Heart right ventricle (tissue), 16 donors: Measurements from ENCODE around the gene SASH3. TPM values are rescaled to one million over a fixed set of nuclear protein-coding genes. Genes with fewer than 3 reads are reported as not detected.

Experiments used
- ATAC-seq, 8 donors: fragments of 200-7000 bp; cut with Tn5 transposase; one replicate each; pipeline ENCODE4 v1.9.1; 2020; ENCODE audit warnings: mild to moderate bottlenecking in 8 of 8, moderate library complexity in 8 of 8, moderate number of reproducible peaks in 1 of 8
- DNase-seq, 2 donors: peaks; one replicate each; pipeline ENCODE4 v3.0.0-alpha.2; 2020
- H3K27ac ChIP-seq, 10 donors: fragments of 200-600 bp; sonication (generic) in 2 of 10; one replicate each; pipeline versions ENCODE4 v1.5.0 to v1.8.0; 2020 to 2022; ENCODE audit warnings: mild to moderate bottlenecking in 3 of 10
- H3K27me3 ChIP-seq, 7 donors: fragments of 200-600 bp; one replicate each; pipeline ENCODE4 v1.8.0; 2021 to 2022; ENCODE audit warnings: mild to moderate bottlenecking in 2 of 7
- H3K36me3 ChIP-seq, 9 donors: fragments of 200-600 bp; sonication (generic) in 1 of 9; one replicate each; pipeline versions ENCODE4 v1.5.0 to v1.8.0; 2020 to 2022; ENCODE audit warnings: mild to moderate bottlenecking in 2 of 9
- H3K4me1 ChIP-seq, 9 donors: fragments of 200-600 bp; sonication (generic) in 1 of 9; one replicate each; pipeline versions ENCODE4 v1.5.0 to v1.8.0; 2020 to 2022; ENCODE audit warnings: mild to moderate bottlenecking in 4 of 9
- H3K4me3 ChIP-seq, 10 donors: fragments of 200-600 bp; sonication (generic) in 2 of 10; one replicate each; pipeline versions ENCODE4 v1.5.0 to v1.8.0; 2020 to 2022; ENCODE audit warnings: mild to moderate bottlenecking in 7 of 10, moderate library complexity in 2 of 10
- H3K9me3 ChIP-seq, 11 donors: fragments of 200-600 bp in 10 of 11; sonication (generic) in 2 of 11; one replicate each; pipeline versions ENCODE4 v1.5.0 to v1.8.0; 2013 to 2022; ENCODE audit warnings: mild to moderate bottlenecking in 2 of 11, control low read depth in 1 of 11, moderate library complexity in 1 of 11
- CTCF ChIP-seq, 9 donors: fragments of 200-600 bp; sonication (generic) in 2 of 9; IDR thresholded peaks; one replicate each; pipeline versions ENCODE4 v1.5.0 to v1.8.0; 2021 to 2022; ENCODE audit warnings: antibody characterized with exemption in 9 of 9, mild to moderate bottlenecking in 5 of 9, moderate library complexity in 1 of 9
- WGBS, 2 donors: extraction: QIAGEN DNeasy Blood & Tissue Kit; methylation state at CpG; one replicate each; pipeline ENCODE4 v1.1.7; 2013; ENCODE audit warnings: inconsistent platforms in 1 of 2; 5-methylcytosine and 5-hydroxymethylcytosine counted together
- intact Hi-C, 10 donors: fragments of 100-400 bp; cut with DNase I; formaldehyde crosslinking; loops; one replicate each; pipeline versions ENCODE4 v1.11.1 to v1.14.2; 2022
- polyA plus RNA-seq, 2 donors: library from polyadenylated mRNA; stranded (reverse); fragments of 200-250 nt; gene quantifications; one replicate each; pipeline ENCODE4 v1.2.3, GENCODE V29; 2013
- total RNA-seq, 10 donors: library from RNA; stranded (reverse); fragmentation: NEBNext Ultra II Directional in 3 of 10; extraction: Animal tissue kit (Norgen Biotek cat#: 25700) in 3 of 10; gene quantifications; one replicate each; pipeline versions ENCODE4 v1.2.1 to v1.2.4, GENCODE V29; 2021 to 2023
- donor health status: Arrhythmogenic right ventricular cardiomyopathy.
- donor health status: ischemic (EF 13 %, LVEDD 7.1; RV severe dilation, severe dysfunction).
- donor health status: healthy with polysubstance abuse.
- donor health status: DM: no; HTN: yes; CAD: no.
- donor health status: DM: no; HTN: no; CAD: no.
- donor health status: ischemic (EF 25% LVEDD 6.9; RV normal size, moderate dysfunction).
- donor health status: ischemic (EF 25% LVEDD 5.7; RV mildly dilated, moderate dysfunction).
- donor health status: healthy.
- donor health status: DM: yes; HTN: yes; CAD: no.
- donor health status: Ischemic cardiomyopathy.
- donor health status: ischemic (EF 35%, LVEDD 5.7; RV mildly dilated, moderate dysfunction).
- donor health status: nonischemic (EF 11% LVEDD 7.7; RV severe dilation, severe dysfunction).
- donor health status: DM: yes; HTN: yes; CAD: no.
- donor health status: PGD.
- donor health status: ischemic (EF 29% LVEDD 5.4; RV normal size, mild dysfunction).
- donor health status: nonischemic (EF 23%, LVEDD 6.1; RV moderate dilation, normal function).

Gene SASH3
- total and polyA plus RNA-seq, 12 donors: 0.57 to 15.3 (median 2.1) TPM

- WGBS, 2 donors: 97 to 98% methylated on average over 17 to 18 of the region's 18 CpGs
- H3K27me3 ChIP-seq: no peaks in the 10 kb centered on the region
- no peak for DNase-seq
- H3K27ac ChIP-seq: no peak overlapping the region
- peaks cover 0 to 87% (median 0%) of the 10 kb centered on the region in 9 donors for H3K36me3 ChIP-seq
- no peaks in the 10 kb centered on the region for H3K9me3 ChIP-seq
- intact Hi-C loops: no loop called here
- no peak overlapping the region for H3K4me3 ChIP-seq
- no peak for ATAC-seq
- no peak for TF ChIP-seq CTCF (IDR thresholded peaks at IDR 0.05)
- H3K4me1 ChIP-seq: no peaks in the 10 kb centered on the region
Observed at GRCh38 chrX:129792586-129793291, 13.0 kb downstream of the SASH3 start.

- Histone ChIP-seq H3K27ac (no peak overlapping the region), H3K4me3 (no peak overlapping the region), H3K4me1 (no peaks in the 10 kb centered on the region), H3K9me3 (no peaks in the 10 kb centered on the region), H3K27me3 (no peaks in the 10 kb centered on the region), H3K36me3 (peaks cover 0 to 85% (median 0%) of the 10 kb centered on the region in 9 donors)
- DNase-seq: no peak
- WGBS, 2 donors: 84 to 90% methylated on average over 17 to 19 of the region's 20 CpGs
- peak in 2 of 8 donors; percentile 18 to 47 for ATAC-seq
- TF ChIP-seq CTCF (IDR thresholded peaks at IDR 0.05): no peak
- intact Hi-C loops: no loop called here
Observed at GRCh38 chrX:129793604-129794191, 13.9 kb downstream of the SASH3 start.

- Histone ChIP-seq H3K27me3 (no peaks in the 10 kb centered on the region), H3K4me3 (no peak overlapping the region), H3K9me3 (no peaks in the 10 kb centered on the region), H3K4me1 (no peaks in the 10 kb centered on the region), H3K36me3 (peaks cover 0 to 69% (median 0%) of the 10 kb centered on the region in 9 donors), H3K27ac (no peak overlapping the region)
- DNase-seq: no peak
- intact Hi-C loops: no loop called here
- 95 to 100% methylated on average over 1 of the region's 1 CpG for WGBS, 2 donors
- no peak for ATAC-seq
- TF ChIP-seq CTCF (IDR thresholded peaks at IDR 0.05): no peak
Observed at GRCh38 chrX:129795584-129795983, 15.8 kb downstream of the SASH3 start.

- no peaks in the 10 kb centered on the region for H3K4me1 ChIP-seq
- peaks cover 0 to 53% (median 0%) of the 10 kb centered on the region in 9 donors for H3K36me3 ChIP-seq
- H3K27me3 ChIP-seq: no peaks in the 10 kb centered on the region
- intact Hi-C loops: no loop called here
- DNase-seq (no peak), ATAC-seq (peak in 1 of 8 donors; percentile 25)
- TF ChIP-seq CTCF (IDR thresholded peaks at IDR 0.05): no peak
- 89 to 90% methylated on average over 3 to 4 of the region's 4 CpGs for WGBS, 2 donors
- H3K4me3 ChIP-seq: no peak overlapping the region
- no peaks in the 10 kb centered on the region for H3K9me3 ChIP-seq
- H3K27ac ChIP-seq: no peak overlapping the region
Observed at GRCh38 chrX:129797251-129797906, 17.6 kb downstream of the SASH3 start.
